HUES64 (cell line): ENCODE measurements around the gene YOD1.

Experiments used
- H3K27ac ChIP-seq: 2 replicates; pipeline ENCODE4 v1.7.0; 2013; ENCODE audit warnings: low read depth, low read length, inconsistent platforms
- H3K27me3 ChIP-seq: 2 replicates; pipeline ENCODE4 v1.6.1; 2013; ENCODE audit warnings: mild to moderate bottlenecking, low read length; ENCODE audit not compliant: insufficient read depth
- H3K36me3 ChIP-seq: 2 replicates; pipeline ENCODE4 v1.6.1; 2013; ENCODE audit warnings: mild to moderate bottlenecking, low read length; ENCODE audit not compliant: insufficient read depth
- H3K4me1 ChIP-seq: 2 replicates; pipeline ENCODE4 v1.6.1; 2013; ENCODE audit warnings: mild to moderate bottlenecking, low read length, moderate library complexity; ENCODE audit not compliant: insufficient read depth
- H3K4me3 ChIP-seq: 2 replicates; pipeline ENCODE4 v1.5.1; 2013; ENCODE audit warnings: mild to moderate bottlenecking, low read length, moderate library complexity
- H3K9ac ChIP-seq: 2 replicates; pipeline ENCODE4 v1.6.1; 2013; ENCODE audit warnings: mild to moderate bottlenecking, low read depth, low read length
- H3K9me3 ChIP-seq: 2 replicates; pipeline ENCODE4 v1.6.1; 2013; ENCODE audit warnings: low read depth, low read length; ENCODE audit not compliant: insufficient read depth
- WGBS: fragments of 150-250, 120-280 bp; methylation state at CpG from one replicate; pipeline ENCODE4 v1.1.7; 2013; ENCODE audit warnings: missing lambda C conversion rate; 5-methylcytosine and 5-hydroxymethylcytosine counted together

Gene YOD1

DNA sequence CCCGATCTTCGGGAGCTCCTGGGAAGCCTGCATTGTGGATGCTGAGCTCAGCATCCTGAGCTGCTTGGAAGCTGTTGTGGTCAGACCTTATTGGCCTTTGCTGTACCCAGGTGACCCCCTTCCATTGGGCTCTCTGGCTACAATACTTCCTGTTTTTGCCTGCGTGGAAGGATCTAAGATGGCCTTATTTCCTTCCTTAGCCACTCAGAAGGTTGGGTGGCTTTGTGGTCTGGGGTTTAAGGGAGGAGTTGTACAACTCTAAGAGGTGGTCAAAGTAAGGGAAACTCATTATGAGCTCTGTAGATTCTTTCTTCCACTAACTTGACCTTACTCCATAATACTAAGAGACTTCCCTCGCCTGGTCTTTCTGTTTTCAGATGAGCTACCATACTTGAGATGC is 19.8 kb upstream of the YOD1 start:
- 93% methylated on average over 4 of the region's 4 CpGs for WGBS
- Histone ChIP-seq H3K9me3 (no peaks in the 10 kb centered on the region), H3K4me1 (no peaks in the 10 kb centered on the region)

GRCh38 chr1:207069858-207070506 is 19.0 kb upstream of the YOD1 start:
- Histone ChIP-seq H3K36me3 (peaks cover 56% of the 10 kb centered on the region), H3K9ac (no peak overlapping the region), H3K27me3 (no peaks in the 10 kb centered on the region), H3K4me1 (no peaks in the 10 kb centered on the region), H3K27ac (no peak overlapping the region), H3K9me3 (no peaks in the 10 kb centered on the region), H3K4me3 (no peak overlapping the region)
- WGBS, result 93% methylated on average over 5 of the region's 5 CpGs

More for the DNA sequence above, 19.8 kb upstream of the YOD1 start:
- no peaks in the 10 kb centered on the region for H3K27me3 ChIP-seq
- no peak overlapping the region for H3K9ac ChIP-seq
- H3K36me3 ChIP-seq, result peaks cover 49% of the 10 kb centered on the region
- H3K4me3 ChIP-seq, result no peak overlapping the region
- no peak overlapping the region for H3K27ac ChIP-seq

DNA sequence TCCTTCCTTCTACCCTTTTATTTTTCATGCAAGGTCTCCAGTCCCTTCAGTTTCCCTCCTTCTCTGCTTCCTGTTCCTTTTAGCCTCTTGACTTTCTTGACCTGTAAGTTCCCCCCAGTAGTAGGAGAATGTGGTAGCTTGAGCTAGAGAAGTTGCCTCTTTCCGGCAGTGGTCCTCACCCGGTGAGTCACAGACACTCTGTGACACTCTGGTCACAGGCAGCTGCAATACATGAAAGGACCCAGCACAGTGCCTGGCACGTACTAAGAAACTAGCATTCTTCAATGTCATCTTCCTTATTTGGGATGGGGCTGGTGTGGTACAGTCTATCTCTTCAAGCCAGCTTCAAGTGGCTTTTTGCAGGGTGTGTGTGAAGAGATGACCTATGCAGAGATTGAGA is 18.1 kb upstream of the YOD1 start:
- Histone ChIP-seq H3K27me3 (no peaks in the 10 kb centered on the region), H3K27ac (no peak overlapping the region), H3K4me1 (no peaks in the 10 kb centered on the region), H3K9me3 (no peaks in the 10 kb centered on the region), H3K36me3 (peaks cover 61% of the 10 kb centered on the region), H3K9ac (no peak overlapping the region), H3K4me3 (no peak overlapping the region)
- WGBS, result 91% methylated on average over 3 of the region's 3 CpGs

DNA sequence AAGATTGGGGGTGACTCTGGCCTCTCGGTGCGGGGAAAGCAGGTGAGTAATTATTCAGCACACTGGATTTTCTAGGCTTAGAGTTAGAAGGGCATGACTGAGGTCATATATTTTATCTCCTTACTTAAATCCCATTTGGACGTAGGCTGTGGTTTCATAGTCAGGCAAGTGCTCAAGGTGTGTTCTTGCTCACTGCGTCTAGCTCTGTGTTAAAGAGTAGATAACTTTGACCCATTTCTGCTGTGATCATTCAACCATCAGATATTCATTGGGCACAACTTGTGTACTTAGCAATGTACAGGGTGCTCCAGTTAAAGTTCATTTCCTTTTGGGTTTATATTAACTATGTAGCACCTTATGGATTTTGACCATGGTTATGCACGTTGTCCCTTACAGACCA is 16.7 kb upstream of the YOD1 start:
- no peak overlapping the region for H3K27ac ChIP-seq
- H3K36me3 ChIP-seq, result peaks cover 75% of the 10 kb centered on the region
- H3K4me1 ChIP-seq, result no peaks in the 10 kb centered on the region
- no peaks in the 10 kb centered on the region for H3K27me3 ChIP-seq
- WGBS, result 82% methylated on average over 5 of the region's 5 CpGs
- H3K9ac ChIP-seq, result no peak overlapping the region
- H3K4me3 ChIP-seq, result no peak overlapping the region
- H3K9me3 ChIP-seq, result no peaks in the 10 kb centered on the region

- Histone ChIP-seq H3K9me3 (no peaks in the 10 kb centered on the region), H3K9ac (no peak overlapping the region), H3K4me3 (no peak overlapping the region), H3K4me1 (no peaks in the 10 kb centered on the region), H3K27ac (no peak overlapping the region), H3K36me3 (peaks cover 73% of the 10 kb centered on the region), H3K27me3 (no peaks in the 10 kb centered on the region)
- WGBS, result 95% methylated on average over 3 of the region's 3 CpGs
Measured at GRCh38 chr1:207067185-207067584, 16.2 kb upstream of the YOD1 start.

DNA sequence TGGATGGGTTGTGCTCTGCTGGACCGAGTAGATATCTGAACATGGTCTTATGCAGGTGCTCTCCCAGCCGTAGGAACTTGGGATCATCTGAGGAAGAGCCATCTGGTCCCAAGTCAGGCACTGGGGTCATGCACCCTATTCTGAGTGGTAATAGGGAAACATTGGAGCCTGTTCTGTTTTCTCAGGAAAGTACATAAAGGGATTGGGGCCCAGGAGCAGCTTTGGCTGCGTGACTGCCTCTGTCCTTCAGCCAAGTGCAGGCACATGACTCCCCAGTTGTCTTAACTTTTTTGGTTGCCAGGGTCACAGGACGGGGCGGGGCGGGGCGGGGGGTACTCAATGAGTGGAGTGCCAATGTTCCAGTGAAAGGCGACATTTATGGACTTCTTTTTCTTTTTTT is 13.6 kb upstream of the YOD1 start:
- H3K27ac ChIP-seq, result no peak overlapping the region
- no peaks in the 10 kb centered on the region for H3K9me3 ChIP-seq
- WGBS, result 96% methylated on average over 8 of the region's 8 CpGs
- H3K27me3 ChIP-seq, result no peaks in the 10 kb centered on the region
- no peak overlapping the region for H3K4me3 ChIP-seq
- H3K9ac ChIP-seq, result no peak overlapping the region
- H3K4me1 ChIP-seq, result no peaks in the 10 kb centered on the region
- peaks cover 57% of the 10 kb centered on the region for H3K36me3 ChIP-seq

GRCh38 chr1:207063014-207063413 is 12.0 kb upstream of the YOD1 start:
- 98% methylated on average over 5 of the region's 5 CpGs for WGBS
- H3K36me3 ChIP-seq, result peaks cover 45% of the 10 kb centered on the region

GRCh38 chr1:207062058-207062457 is 11.1 kb upstream of the YOD1 start:
- no peaks in the 10 kb centered on the region for H3K27me3 ChIP-seq
- H3K9ac ChIP-seq, result no peak overlapping the region
- 88% methylated on average over 1 of the region's 1 CpG for WGBS

More at GRCh38 chr1:207063014-207063413, 12.0 kb upstream of the YOD1 start:
- H3K27ac ChIP-seq, result no peak overlapping the region
- H3K9ac ChIP-seq, result no peak overlapping the region
- H3K4me3 ChIP-seq, result no peak overlapping the region
- no peaks in the 10 kb centered on the region for H3K27me3 ChIP-seq
- no peaks in the 10 kb centered on the region for H3K9me3 ChIP-seq
- peaks cover 4% of the 10 kb centered on the region; the same call in 1 of the 2 replicates for H3K4me1 ChIP-seq

GRCh38 chr1:207060596-207060995 is 9.6 kb upstream of the YOD1 start:
- no peaks in the 10 kb centered on the region for H3K9me3 ChIP-seq
- H3K27ac ChIP-seq, result no peak overlapping the region
- H3K36me3 ChIP-seq, result peaks cover 28% of the 10 kb centered on the region
- H3K4me3 ChIP-seq, result no peak overlapping the region
- H3K27me3 ChIP-seq, result no peaks in the 10 kb centered on the region
- no peak overlapping the region for H3K9ac ChIP-seq
- 89% methylated on average over 3 of the region's 3 CpGs for WGBS
- peaks cover 4% of the 10 kb centered on the region; the same call in 1 of the 2 replicates for H3K4me1 ChIP-seq

More at GRCh38 chr1:207062058-207062457, 11.1 kb upstream of the YOD1 start:
- H3K4me1 ChIP-seq, result peaks cover 4% of the 10 kb centered on the region; the same call in 1 of the 2 replicates
- no peak overlapping the region for H3K4me3 ChIP-seq
- no peak overlapping the region for H3K27ac ChIP-seq
- no peaks in the 10 kb centered on the region for H3K9me3 ChIP-seq
- peaks cover 35% of the 10 kb centered on the region for H3K36me3 ChIP-seq

- 92% methylated on average over 3 of the region's 4 CpGs for WGBS
- Histone ChIP-seq H3K27me3 (no peaks in the 10 kb centered on the region), H3K4me1 (peaks cover 4% of the 10 kb centered on the region; the same call in 1 of the 2 replicates), H3K9ac (no peak overlapping the region), H3K9me3 (no peaks in the 10 kb centered on the region), H3K27ac (no peak overlapping the region), H3K36me3 (peaks cover 22% of the 10 kb centered on the region), H3K4me3 (no peak overlapping the region)
Measured at GRCh38 chr1:207059881-207060280, 8.9 kb upstream of the YOD1 start.

- peaks cover 4% of the 10 kb centered on the region; the same call in 1 of the 2 replicates for H3K4me1 ChIP-seq
- no peaks in the 10 kb centered on the region for H3K9me3 ChIP-seq
- H3K9ac ChIP-seq, result peak overlapping the region; percentile 39; the same call in 1 of the 2 replicates
- H3K4me3 ChIP-seq, result no peak overlapping the region
- 85% methylated on average over 6 of the region's 6 CpGs for WGBS
- no peak overlapping the region for H3K27ac ChIP-seq
- H3K27me3 ChIP-seq, result no peaks in the 10 kb centered on the region
- H3K36me3 ChIP-seq, result peaks cover 19% of the 10 kb centered on the region
Measured at GRCh38 chr1:207058878-207059867, 8.2 kb upstream of the YOD1 start.
